Activated naive CD8-positive, alpha-beta T cell (primary cell): ENCODE data around the gene SARDH.

Experiments
- H3K27ac Mint-ChIP-seq: one replicate; pipeline ENCODE4 v1.8.0; 2021; ENCODE audit warnings: mixed read lengths
- H3K27me3 Mint-ChIP-seq: one replicate; pipeline ENCODE4 v1.8.0; 2021; ENCODE audit warnings: mixed read lengths
- H3K36me3 Mint-ChIP-seq: one replicate; pipeline ENCODE4 v1.8.0; 2021; ENCODE audit warnings: mixed read lengths
- H3K4me1 Mint-ChIP-seq: one replicate; pipeline ENCODE4 v1.8.0; 2021; ENCODE audit warnings: low read depth, mixed read lengths
- H3K4me3 Mint-ChIP-seq: one replicate; pipeline ENCODE4 v1.8.0; 2021; ENCODE audit warnings: mild to moderate bottlenecking, mixed read lengths
- H3K9me3 Mint-ChIP-seq: one replicate; pipeline ENCODE4 v1.8.0; 2021; ENCODE audit warnings: low read depth, mixed read lengths

The SARDH gene

DNA sequence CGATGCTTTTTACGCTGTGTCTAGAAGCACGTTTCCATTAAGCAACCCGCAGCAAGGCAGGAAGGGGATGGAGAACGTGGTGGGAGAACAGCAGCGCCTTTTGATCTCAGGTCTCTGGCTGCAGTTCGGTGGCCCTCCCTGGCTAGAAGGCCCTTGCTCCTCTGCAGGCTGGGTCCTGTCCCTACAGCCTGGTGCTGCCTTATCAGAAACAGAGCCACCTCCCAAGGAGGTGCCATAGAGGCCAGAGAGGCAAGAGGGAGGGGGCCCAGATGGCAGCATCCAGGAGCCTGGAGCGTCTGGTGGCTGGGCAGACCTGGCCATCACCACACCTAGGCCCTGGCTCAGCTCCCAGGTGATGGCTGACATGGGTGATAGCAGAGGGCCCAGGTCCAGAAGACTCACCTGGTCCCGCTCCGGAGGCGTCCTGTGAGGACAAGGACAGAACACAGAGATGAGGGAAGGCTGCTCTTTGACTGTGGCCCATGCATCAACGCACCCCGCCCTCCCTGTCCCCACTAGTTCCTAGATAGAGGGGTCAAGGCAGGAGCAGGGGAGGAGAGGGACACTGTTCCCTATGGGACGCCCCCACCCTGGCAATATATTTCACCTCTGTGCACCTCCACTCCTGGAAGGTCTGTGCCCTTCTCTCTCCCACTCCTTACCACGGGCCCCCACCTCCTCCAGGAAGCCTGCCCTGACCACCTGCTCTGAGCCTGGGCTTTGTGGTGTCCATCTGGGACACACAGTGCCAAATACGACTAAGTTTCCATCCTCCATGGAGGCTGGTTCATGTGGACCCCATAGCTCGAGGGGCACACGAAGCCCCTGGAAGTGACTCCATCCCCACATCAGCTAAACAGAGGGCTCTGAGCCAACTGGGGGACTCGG, 41.6 kb upstream of the SARDH start:
- H3K27ac Mint-ChIP-seq: no peak overlapping the region
- H3K4me3 Mint-ChIP-seq: no peak overlapping the region
- no peaks in the 10 kb centered on the region for H3K27me3 Mint-ChIP-seq
- peaks cover 2% of the 10 kb centered on the region for H3K36me3 Mint-ChIP-seq
- H3K4me1 Mint-ChIP-seq: no peaks in the 10 kb centered on the region
- no peaks in the 10 kb centered on the region for H3K9me3 Mint-ChIP-seq

GRCh38 chr9:133779081-133779480, 40.9 kb upstream of the SARDH start:
- H3K4me1 Mint-ChIP-seq: no peaks in the 10 kb centered on the region
- H3K9me3 Mint-ChIP-seq: no peaks in the 10 kb centered on the region
- H3K27me3 Mint-ChIP-seq: no peaks in the 10 kb centered on the region
- no peak overlapping the region for H3K27ac Mint-ChIP-seq
- H3K4me3 Mint-ChIP-seq: no peak overlapping the region
- H3K36me3 Mint-ChIP-seq: peaks cover 2% of the 10 kb centered on the region

- H3K36me3 Mint-ChIP-seq: peaks cover 2% of the 10 kb centered on the region
- no peak overlapping the region for H3K4me3 Mint-ChIP-seq
- H3K27ac Mint-ChIP-seq: no peak overlapping the region
- no peaks in the 10 kb centered on the region for H3K4me1 Mint-ChIP-seq
- H3K27me3 Mint-ChIP-seq: no peaks in the 10 kb centered on the region
- H3K9me3 Mint-ChIP-seq: no peaks in the 10 kb centered on the region
These were observed 40.3 kb upstream of the SARDH start for GRCh38 chr9:133778336-133779013.

DNA sequence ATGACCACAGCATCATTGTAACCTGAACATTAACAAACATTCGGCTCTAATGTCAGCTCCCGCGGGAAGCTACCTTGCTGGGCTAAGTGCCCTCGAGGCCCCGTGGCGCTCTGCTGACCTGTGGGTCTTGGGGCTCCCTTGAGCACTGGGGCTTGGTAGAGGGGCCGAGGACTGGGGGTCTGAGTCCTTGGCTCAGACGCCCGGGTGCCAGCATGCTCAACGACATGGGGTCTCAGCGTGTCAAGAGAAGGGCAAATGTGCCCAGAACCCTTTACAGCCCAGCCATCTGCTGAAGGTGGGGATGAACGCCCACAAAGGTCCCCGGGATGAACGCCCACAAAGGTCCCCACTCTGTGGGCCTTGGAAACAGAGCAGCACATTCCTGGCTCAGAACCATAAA, 39.7 kb upstream of the SARDH start:
- Mint-ChIP-seq H3K36me3 (peaks cover 2% of the 10 kb centered on the region), H3K27me3 (no peaks in the 10 kb centered on the region), H3K4me1 (no peaks in the 10 kb centered on the region), H3K4me3 (no peak overlapping the region), H3K9me3 (no peaks in the 10 kb centered on the region), H3K27ac (no peak overlapping the region)

DNA sequence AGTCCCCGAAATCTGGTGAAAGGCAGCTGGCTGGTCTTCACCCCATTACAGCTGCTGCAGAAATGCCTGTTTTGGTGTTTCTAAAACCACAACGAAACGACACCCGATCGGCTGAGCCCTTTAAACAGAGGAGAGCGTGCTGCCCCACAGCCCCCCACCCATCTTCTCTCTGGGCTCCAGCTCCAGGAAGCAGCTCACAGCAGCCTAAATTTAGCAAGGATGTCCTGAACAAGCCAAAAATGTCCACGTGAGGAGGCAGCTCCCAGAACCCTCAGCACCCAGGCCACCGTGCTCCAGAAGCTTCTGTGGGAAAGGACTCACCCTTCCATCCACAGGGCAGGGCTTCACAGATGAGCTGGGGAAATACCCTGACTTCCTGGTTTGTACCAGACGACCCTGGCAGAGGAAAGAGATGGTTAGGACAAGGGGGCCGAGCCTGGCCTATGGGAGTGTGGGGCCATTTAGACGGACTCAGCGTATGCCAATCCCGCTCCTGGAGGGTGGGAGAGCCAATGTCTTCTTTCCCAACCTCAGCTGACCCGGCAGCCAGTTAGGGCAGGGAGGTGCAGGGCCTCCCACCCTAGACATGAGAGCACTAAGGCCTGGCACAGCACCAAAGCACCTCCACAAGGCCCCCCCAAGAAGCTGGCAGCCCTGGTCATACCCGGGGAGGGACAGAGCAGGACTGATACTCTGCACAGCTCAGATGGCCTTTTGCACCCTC, 39.1 kb upstream of the SARDH start:
- Mint-ChIP-seq H3K27me3 (no peaks in the 10 kb centered on the region), H3K36me3 (peaks cover 2% of the 10 kb centered on the region), H3K9me3 (no peaks in the 10 kb centered on the region), H3K27ac (no peak overlapping the region), H3K4me3 (no peak overlapping the region), H3K4me1 (no peaks in the 10 kb centered on the region)

DNA sequence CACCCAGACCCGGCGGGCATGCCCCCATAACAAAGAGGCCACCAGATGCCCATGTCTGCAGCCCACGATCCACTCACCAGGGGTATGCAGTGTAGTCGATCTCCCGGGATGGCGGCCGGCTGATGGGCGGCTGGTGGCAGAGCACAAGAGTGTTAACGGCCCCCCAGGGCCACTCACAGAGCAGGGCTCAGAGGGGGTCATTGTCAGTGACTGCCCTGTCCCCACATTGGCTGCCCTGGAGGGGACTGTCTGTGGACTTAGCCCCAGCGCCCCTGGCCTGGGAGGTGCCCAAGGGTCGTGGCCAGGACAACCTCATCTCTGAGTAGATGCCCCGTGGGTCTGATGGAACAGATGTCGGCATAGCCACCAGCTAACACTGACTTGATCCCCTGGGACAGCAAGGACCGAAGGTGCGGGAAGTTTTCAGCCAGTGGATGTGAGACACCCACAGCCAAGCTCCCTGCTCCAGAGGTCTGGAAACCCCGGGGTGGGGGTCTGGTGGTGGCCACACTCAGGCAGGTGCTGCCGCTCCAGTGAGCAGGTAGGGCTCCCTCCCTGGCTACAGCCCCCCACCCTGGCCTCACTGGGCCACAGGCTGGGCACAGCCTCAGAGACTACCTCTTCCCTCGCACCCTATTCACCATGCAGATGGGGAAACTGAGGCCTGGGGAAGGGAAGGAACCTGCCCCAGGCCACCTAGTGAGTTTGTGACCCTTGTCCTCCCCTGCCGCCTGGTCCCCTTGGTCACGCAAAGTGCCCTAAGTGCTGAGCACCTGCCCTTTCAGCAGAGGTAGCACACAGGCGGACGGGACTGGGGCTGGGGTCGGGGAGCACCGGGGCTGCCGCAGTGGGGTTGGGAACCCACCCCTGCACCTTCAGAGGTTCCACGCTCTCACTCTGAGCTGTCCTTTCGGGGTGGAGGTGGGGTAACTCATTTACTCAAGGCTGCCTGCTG, 38.1 kb upstream of the SARDH start:
- H3K4me3 Mint-ChIP-seq: no peak overlapping the region
- no peaks in the 10 kb centered on the region for H3K4me1 Mint-ChIP-seq
- no peaks in the 10 kb centered on the region for H3K9me3 Mint-ChIP-seq
- no peak overlapping the region for H3K27ac Mint-ChIP-seq
- H3K36me3 Mint-ChIP-seq: peaks cover 2% of the 10 kb centered on the region
- H3K27me3 Mint-ChIP-seq: no peaks in the 10 kb centered on the region

- no peak overlapping the region for H3K27ac Mint-ChIP-seq
- H3K9me3 Mint-ChIP-seq: no peaks in the 10 kb centered on the region
- peaks cover 2% of the 10 kb centered on the region for H3K36me3 Mint-ChIP-seq
- H3K4me3 Mint-ChIP-seq: no peak overlapping the region
- H3K27me3 Mint-ChIP-seq: no peaks in the 10 kb centered on the region
- H3K4me1 Mint-ChIP-seq: no peaks in the 10 kb centered on the region
These were observed 37.1 kb upstream of the SARDH start for GRCh38 chr9:133775291-133775690.

GRCh38 chr9:133774799-133775198, 36.6 kb upstream of the SARDH start:
- H3K4me3 Mint-ChIP-seq: no peak overlapping the region
- no peaks in the 10 kb centered on the region for H3K4me1 Mint-ChIP-seq
- no peak overlapping the region for H3K27ac Mint-ChIP-seq
- H3K9me3 Mint-ChIP-seq: no peaks in the 10 kb centered on the region
- H3K27me3 Mint-ChIP-seq: no peaks in the 10 kb centered on the region
- peaks cover 2% of the 10 kb centered on the region for H3K36me3 Mint-ChIP-seq

DNA sequence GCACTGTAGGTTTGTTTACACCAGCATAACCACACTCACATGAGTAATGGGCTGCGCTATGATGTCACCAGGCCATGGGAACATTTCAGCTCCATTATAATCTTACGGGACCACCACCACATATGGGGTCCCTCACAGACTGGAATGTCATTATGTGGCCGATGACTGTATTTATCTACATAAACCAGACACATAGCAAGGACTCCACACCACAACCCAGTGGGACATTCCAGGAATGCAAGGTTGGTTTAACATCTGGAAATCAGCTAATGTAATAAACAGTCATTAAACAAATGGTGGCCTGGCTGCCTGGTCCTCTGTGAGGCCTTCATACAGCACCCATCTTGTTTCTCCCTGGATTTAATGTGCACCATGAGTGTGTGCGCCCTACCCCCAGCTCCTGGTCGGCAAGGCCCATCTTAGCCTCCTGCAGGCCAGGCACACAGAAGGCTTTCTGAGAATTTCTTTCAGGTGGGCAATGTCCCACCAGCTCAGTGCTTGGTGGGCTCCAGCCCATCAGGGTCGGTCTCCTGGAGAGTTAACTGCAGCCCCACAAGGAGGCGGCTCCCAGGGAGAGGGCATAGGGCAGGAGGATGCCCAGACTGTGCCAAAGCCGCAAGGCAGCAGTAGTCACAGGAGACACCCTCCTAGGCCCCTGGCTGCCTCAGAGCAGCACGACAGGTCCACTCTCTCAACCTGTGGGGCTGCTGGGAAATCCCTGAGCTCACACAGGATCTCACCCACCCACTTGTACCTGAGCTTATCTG, 35.9 kb upstream of the SARDH start:
- Mint-ChIP-seq H3K27me3 (no peaks in the 10 kb centered on the region), H3K4me3 (no peak overlapping the region), H3K36me3 (peaks cover 2% of the 10 kb centered on the region), H3K27ac (no peak overlapping the region), H3K4me1 (no peaks in the 10 kb centered on the region), H3K9me3 (no peaks in the 10 kb centered on the region)

DNA sequence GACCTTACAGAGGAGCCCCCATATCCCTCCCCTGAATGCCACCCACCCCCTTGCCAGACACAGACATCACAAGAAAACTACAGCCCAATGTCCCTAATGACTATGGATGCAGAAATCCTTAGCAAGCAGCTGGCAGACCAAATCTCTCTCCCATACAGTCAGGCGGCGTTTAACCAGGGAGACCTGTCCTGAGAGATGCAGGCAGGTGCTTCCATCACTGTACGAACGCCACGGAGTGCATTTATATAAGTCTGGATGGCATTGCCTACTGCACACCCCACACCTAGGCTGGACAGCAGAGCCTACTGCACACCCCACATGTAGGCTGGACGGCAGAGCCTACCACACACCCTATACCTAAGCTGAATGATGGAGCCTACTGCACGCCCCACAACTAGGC, 34.4 kb upstream of the SARDH start:
- Mint-ChIP-seq H3K9me3 (no peaks in the 10 kb centered on the region), H3K36me3 (peaks cover 4% of the 10 kb centered on the region), H3K27me3 (no peaks in the 10 kb centered on the region), H3K4me3 (no peak overlapping the region), H3K27ac (no peak overlapping the region), H3K4me1 (no peaks in the 10 kb centered on the region)

DNA sequence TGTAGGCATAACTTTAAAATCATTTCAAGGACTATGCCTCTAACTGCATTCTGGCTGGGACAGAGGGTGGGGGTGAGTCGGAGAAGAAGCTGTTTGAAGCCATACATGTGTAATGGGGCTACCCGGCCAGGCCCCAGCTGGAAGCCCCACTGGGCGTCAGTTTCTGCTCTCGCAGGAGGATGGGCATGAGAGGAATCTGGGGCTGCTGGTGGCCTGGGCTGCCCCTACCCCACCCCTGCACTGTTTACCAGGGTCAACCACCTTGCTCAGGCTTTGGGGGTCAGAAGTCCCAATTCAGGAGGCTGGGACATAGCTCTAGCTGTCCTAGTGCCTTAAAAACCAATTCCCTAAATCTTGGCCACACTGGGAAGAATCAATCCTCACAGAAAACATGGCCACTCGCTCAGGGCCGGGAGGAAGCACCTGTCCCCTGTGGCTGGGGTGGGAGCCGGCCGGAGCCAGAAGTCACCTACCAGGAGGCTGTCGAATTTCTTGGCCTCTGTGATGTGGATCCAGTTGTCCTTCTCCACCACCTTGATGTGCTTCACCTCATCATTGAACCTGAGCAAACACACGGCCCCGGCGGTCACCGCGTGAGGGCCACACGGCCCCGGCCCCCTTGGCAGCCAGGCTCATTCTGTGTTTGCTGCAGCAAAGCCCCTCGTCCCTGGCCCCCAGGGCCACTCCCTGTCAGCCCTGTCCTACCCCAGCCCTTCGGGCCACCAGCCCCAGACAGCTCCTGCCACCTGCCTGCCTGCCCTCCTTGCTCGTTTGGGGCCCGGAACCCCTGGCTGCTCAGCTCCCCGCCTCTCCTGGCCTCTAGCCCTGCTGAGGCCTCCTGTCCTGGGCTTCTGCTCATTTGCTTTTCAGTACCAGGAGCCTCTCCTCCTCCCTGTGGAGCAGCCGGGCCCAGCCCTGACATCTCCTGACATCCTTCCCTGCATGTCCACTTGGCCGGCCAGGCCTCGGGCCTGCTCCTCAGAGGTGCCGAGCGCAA, 33.6 kb upstream of the SARDH start:
- no peak overlapping the region for H3K27ac Mint-ChIP-seq
- no peak overlapping the region for H3K4me3 Mint-ChIP-seq
- peaks cover 7% of the 10 kb centered on the region for H3K36me3 Mint-ChIP-seq

GRCh38 chr9:133770076-133770777, 32.1 kb upstream of the SARDH start:
- no peak overlapping the region for H3K27ac Mint-ChIP-seq
- peaks cover 14% of the 10 kb centered on the region for H3K36me3 Mint-ChIP-seq
- H3K4me1 Mint-ChIP-seq: no peaks in the 10 kb centered on the region
- no peaks in the 10 kb centered on the region for H3K9me3 Mint-ChIP-seq
- no peak overlapping the region for H3K4me3 Mint-ChIP-seq
- no peaks in the 10 kb centered on the region for H3K27me3 Mint-ChIP-seq

More for the DNA sequence above, 33.6 kb upstream of the SARDH start:
- H3K9me3 Mint-ChIP-seq: no peaks in the 10 kb centered on the region
- H3K4me1 Mint-ChIP-seq: no peaks in the 10 kb centered on the region
- no peaks in the 10 kb centered on the region for H3K27me3 Mint-ChIP-seq
